A673 (cell line): ENCODE results near the gene TRAF5. TPM values are rescaled to one million over a fixed set of nuclear protein-coding genes. Genes with fewer than 3 reads are reported as not detected.

Experiments used
- BruUV-seq: library from RNA; stranded (reverse); fragments of 400-500 nt; replicated peaks from 2 replicates; lab custom pipeline; 2021; lab: Mats Ljungman, UMichigan
- CTCF ChIA-PET: fragments of 300-600 bp; sonication (Branson Sonifier 250); formaldehyde crosslinking; loops from one replicate; lab custom pipeline; 2022; ENCODE audit warnings: antibody characterized with exemption; lab: Charles Lee
- POLR2A ChIA-PET: fragments of 300-600 bp; sonication (Branson Sonifier 250); formaldehyde crosslinking; loops from one replicate; lab custom pipeline; 2022; ENCODE audit warnings: antibody characterized with exemption; ENCODE audit not compliant: low non-redundant PET; lab: Charles Lee
- DNase-seq: peaks from one replicate; pipeline ENCODE4 v3.0.0-alpha.2; 2015; ENCODE audit warnings: low spot score
- H3K27ac ChIP-seq: fragments of 200-600 bp; sonication (generic); 2 replicates; pipeline ENCODE4 v1.5.1; 2016; ENCODE audit warnings: mixed run types, low read depth, mild to moderate bottlenecking, mixed read lengths, antibody characterized with exemption, low read length; ENCODE audit not compliant: poor library complexity, severe bottlenecking
- H3K27me3 ChIP-seq: fragments of 200-600 bp; sonication (generic); replicated peaks from 2 replicates; pipeline ENCODE4 v1.6.1; 2017; ENCODE audit warnings: mixed run types, low read depth, mild to moderate bottlenecking, mixed read lengths, antibody characterized with exemption, low read length; ENCODE audit not compliant: insufficient read depth, poor library complexity
- H3K36me3 ChIP-seq: fragments of 200-600 bp; sonication (generic); 2 replicates; pipeline ENCODE4 v1.6.1; 2016; ENCODE audit warnings: mixed run types, mild to moderate bottlenecking, mixed read lengths, antibody characterized with exemption, low read length; ENCODE audit not compliant: insufficient read depth, poor library complexity, severe bottlenecking
- H3K4me1 ChIP-seq: fragments of 200-600 bp; sonication (generic); 2 replicates; pipeline ENCODE4 v1.6.1; 2017; ENCODE audit warnings: mixed run types, mild to moderate bottlenecking, mixed read lengths, antibody characterized with exemption, low read length; ENCODE audit not compliant: insufficient read depth, poor library complexity, severe bottlenecking
- H3K4me3 ChIP-seq: fragments of 200-600 bp; sonication (generic); 2 replicates; pipeline ENCODE4 v1.5.1; 2016; ENCODE audit warnings: low read depth, mixed run types, mild to moderate bottlenecking, mixed read lengths, low read length; ENCODE audit not compliant: poor library complexity, severe bottlenecking
- H3K9me3 ChIP-seq: fragments of 200-600 bp; sonication (generic); 2 replicates; pipeline ENCODE4 v1.6.1; 2016; ENCODE audit warnings: mixed run types, low read depth, mild to moderate bottlenecking, mixed read lengths, antibody characterized with exemption, low read length; ENCODE audit not compliant: poor library complexity, severe bottlenecking
- CTCF ChIP-seq: fragments of 300-800, 200-600 bp; sonication (generic); conservative IDR thresholded peaks from 2 replicates; pipeline ENCODE4 v1.5.1; 2017; ENCODE audit warnings: low read depth, mild to moderate bottlenecking, antibody characterized with exemption, low read length, moderate library complexity, mixed read lengths
- EZH2 ChIP-seq: fragments of 200-600 bp; sonication (generic); IDR thresholded peaks from 2 replicates; pipeline ENCODE4 v1.6.1; 2017; ENCODE audit warnings: borderline replicate concordance, low read depth, mild to moderate bottlenecking, mixed read lengths, antibody characterized with exemption, low read length; ENCODE audit not compliant: poor library complexity, severe bottlenecking
- intact Hi-C: fragments of 100-400 bp; cut with micrococcal nuclease; formaldehyde crosslinking; loops from one replicate; pipeline ENCODE4 v1.10.0; 2022; ENCODE audit not compliant: unreplicated experiment
- total RNA-seq: library from RNA; stranded (reverse); gene quantifications from 2 replicates; pipeline ENCODE4 v1.2.3, GENCODE V29; 2021

TRAF5 gene
- total RNA-seq, 1 experiment from 2014 or later, result 7.1 TPM

GRCh38 chr1:211309617-211310016 lies 17.0 kb upstream of the TRAF5 start:
- Histone ChIP-seq H3K9me3 (no peaks in the 10 kb centered on the region), H3K4me1 (peaks cover 11% of the 10 kb centered on the region), H3K36me3 (peaks cover 25% of the 10 kb centered on the region), H3K27ac (no peak overlapping the region), H3K27me3 (no peaks in the 10 kb centered on the region), H3K4me3 (no peak overlapping the region)
- TF ChIP-seq EZH2, result no peak
- TF ChIP-seq CTCF, result no peak
- no TSS peak for BruUV-seq
- CTCF ChIA-PET, result no interaction called here
- POLR2A ChIA-PET, result no interaction called here
- intact Hi-C loops, result no loop called here
- DNase-seq, result no peak

DNA sequence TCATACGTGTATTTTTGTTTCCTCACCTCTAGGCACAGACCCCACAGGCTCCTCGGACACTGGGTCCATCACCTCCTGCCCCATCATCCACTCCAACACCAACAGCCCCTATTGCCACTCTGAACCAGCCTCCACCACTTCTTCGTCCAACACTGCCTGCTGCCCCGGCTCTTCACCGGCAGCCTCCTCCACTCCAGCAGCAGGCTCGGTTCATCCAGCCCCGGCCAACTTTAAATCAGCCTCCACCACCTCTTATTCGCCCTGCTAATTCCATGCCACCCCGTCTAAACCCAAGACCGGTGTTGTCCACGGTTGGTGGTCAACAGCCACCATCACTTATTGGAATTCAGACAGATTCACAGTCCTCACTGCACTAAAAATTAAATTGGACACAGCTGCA lies 13.2 kb upstream of the TRAF5 start:
- TF ChIP-seq CTCF (no peak), EZH2 (no peak)
- no peak for DNase-seq
- Histone ChIP-seq H3K9me3 (no peaks in the 10 kb centered on the region), H3K36me3 (peaks cover 21% of the 10 kb centered on the region), H3K4me3 (no peak overlapping the region), H3K27me3 (no peaks in the 10 kb centered on the region), H3K4me1 (peaks cover 3% of the 10 kb centered on the region), H3K27ac (no peak overlapping the region)
- CTCF ChIA-PET, result no interaction called here
- intact Hi-C loops, result no loop called here
- BruUV-seq, result no TSS peak
- POLR2A ChIA-PET, result no interaction called here

GRCh38 chr1:211318576-211319280 lies 7.9 kb upstream of the TRAF5 start:
- Histone ChIP-seq H3K27ac (no peak overlapping the region), H3K9me3 (no peaks in the 10 kb centered on the region), H3K4me1 (peaks cover 3% of the 10 kb centered on the region), H3K27me3 (no peaks in the 10 kb centered on the region), H3K36me3 (peaks cover 10% of the 10 kb centered on the region), H3K4me3 (no peak overlapping the region)
- intact Hi-C loops, result no loop called here
- POLR2A ChIA-PET, result no interaction called here
- DNase-seq, result no peak
- no peak for TF ChIP-seq CTCF
- CTCF ChIA-PET, result no interaction called here
- BruUV-seq, result no TSS peak
